Measurements from ENCODE around the gene FOXE3.

DNA sequence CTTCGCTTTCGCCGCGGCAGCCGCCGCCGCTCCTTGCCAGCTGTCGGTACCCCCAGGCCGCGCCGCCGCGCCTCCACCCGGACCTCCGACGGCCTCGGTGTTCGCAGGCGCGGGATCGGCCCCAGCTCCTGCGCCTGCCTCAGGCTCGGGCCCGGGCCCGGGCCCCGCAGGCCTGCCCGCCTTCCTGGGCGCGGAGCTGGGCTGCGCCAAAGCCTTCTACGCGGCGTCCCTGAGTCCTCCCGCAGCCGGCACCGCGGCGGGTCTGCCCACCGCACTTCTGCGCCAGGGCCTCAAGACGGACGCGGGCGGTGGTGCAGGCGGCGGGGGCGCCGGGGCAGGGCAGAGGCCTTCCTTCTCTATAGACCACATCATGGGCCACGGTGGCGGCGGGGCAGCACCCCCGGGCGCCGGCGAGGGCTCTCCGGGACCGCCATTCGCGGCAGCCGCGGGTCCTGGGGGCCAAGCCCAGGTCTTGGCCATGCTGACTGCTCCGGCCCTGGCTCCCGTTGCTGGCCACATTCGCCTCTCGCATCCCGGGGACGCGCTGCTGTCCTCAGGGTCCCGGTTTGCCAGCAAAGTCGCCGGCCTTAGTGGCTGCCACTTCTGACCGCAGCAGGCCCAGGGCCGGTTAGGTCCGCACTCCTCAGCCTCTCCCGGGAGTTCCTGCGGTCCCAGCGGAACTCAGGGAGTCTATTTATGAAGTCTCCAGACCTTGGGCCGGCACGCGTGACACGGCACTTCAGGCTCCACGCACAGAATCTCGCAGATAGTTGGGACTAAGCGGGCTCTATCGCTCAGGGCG, 23.1 kb downstream of the FOXE3 start:
- no peak for TF ChIP-seq POLR2AphosphoS5 (IDR thresholded peaks at IDR 0.05; ENCODE audit: low read depth, low read length)
- TF ChIP-seq, protein P1, sequence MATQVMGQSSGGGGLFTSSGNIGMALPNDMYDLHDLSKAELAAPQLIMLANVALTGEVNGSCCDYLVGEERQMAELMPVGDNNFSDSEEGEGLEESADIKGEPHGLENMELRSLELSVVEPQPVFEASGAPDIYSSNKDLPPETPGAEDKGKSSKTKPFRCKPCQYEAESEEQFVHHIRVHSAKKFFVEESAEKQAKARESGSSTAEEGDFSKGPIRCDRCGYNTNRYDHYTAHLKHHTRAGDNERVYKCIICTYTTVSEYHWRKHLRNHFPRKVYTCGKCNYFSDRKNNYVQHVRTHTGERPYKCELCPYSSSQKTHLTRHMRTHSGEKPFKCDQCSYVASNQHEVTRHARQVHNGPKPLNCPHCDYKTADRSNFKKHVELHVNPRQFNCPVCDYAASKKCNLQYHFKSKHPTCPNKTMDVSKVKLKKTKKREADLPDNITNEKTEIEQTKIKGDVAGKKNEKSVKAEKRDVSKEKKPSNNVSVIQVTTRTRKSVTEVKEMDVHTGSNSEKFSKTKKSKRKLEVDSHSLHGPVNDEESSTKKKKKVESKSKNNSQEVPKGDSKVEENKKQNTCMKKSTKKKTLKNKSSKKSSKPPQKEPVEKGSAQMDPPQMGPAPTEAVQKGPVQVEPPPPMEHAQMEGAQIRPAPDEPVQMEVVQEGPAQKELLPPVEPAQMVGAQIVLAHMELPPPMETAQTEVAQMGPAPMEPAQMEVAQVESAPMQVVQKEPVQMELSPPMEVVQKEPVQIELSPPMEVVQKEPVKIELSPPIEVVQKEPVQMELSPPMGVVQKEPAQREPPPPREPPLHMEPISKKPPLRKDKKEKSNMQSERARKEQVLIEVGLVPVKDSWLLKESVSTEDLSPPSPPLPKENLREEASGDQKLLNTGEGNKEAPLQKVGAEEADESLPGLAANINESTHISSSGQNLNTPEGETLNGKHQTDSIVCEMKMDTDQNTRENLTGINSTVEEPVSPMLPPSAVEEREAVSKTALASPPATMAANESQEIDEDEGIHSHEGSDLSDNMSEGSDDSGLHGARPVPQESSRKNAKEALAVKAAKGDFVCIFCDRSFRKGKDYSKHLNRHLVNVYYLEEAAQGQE (IDR thresholded peaks at IDR 0.05; ENCODE audit: insufficient read depth in 1 of 2, low read depth in 2 of 2, low read length in 2 of 2) = no peak
- no peak for TF ChIP-seq SIN3A (IDR thresholded peaks at IDR 0.05; ENCODE audit: borderline replicate concordance, insufficient read depth, low read length)
- no peak for TF ChIP-seq TAF1 (IDR thresholded peaks at IDR 0.05; ENCODE audit: borderline replicate concordance, insufficient read depth, low read length)
- TF ChIP-seq FOXP2 (optimal IDR thresholded peaks at IDR 0.05; ENCODE audit: borderline replicate concordance, extremely low read depth, extremely low read length, insufficient read depth) = no peak

Data from PFSK-1 (cell line).